ENCODE results near the gene CCDC24. TPM values are rescaled to one million over a fixed set of nuclear protein-coding genes. Genes with fewer than 3 reads are reported as not detected.

CCDC24 gene
- total and polyA plus RNA-seq, 5 donors = 1.2 to 2.8 (median 2.3) TPM

Other genes with a start within 250 kb of the CCDC24 start
- 1 to 10 TPM in 1 of 4 donors, under 1 TPM in 3; 0.40 to 1.3 (median 0.52) TPM for gene ARTN, start 57.8 kb upstream of the CCDC24 start, total RNA-seq
- 0.34 TPM for gene ARTN, start 57.8 kb upstream of the CCDC24 start, polyA plus RNA-seq
- 10 to 100 TPM; 25.5 to 31.2 (median 29.2) TPM for gene IPO13, start 44.6 kb upstream of the CCDC24 start, total RNA-seq
- gene IPO13, start 44.6 kb upstream of the CCDC24 start, polyA plus RNA-seq = 18.6 TPM
- 10 to 100 TPM; 14.2 to 19.0 (median 15.4) TPM for gene DPH2, start 21.6 kb upstream of the CCDC24 start, total RNA-seq
- 10.7 TPM for gene DPH2, start 21.6 kb upstream of the CCDC24 start, polyA plus RNA-seq
- gene ATP6V0B, start 16.6 kb upstream of the CCDC24 start, total RNA-seq = 100 to 1,000 TPM in 2 of 4 donors, 10 to 100 TPM in 2; 76.9 to 118 (median 99.2) TPM
- gene ATP6V0B, start 16.6 kb upstream of the CCDC24 start, polyA plus RNA-seq = 111 TPM
- gene B4GALT2, start 12.4 kb upstream of the CCDC24 start, total RNA-seq = 10 to 100 TPM; 30.5 to 39.1 (median 34.5) TPM
- gene B4GALT2, start 12.4 kb upstream of the CCDC24 start, polyA plus RNA-seq = 29.3 TPM
- 1 to 10 TPM in 3 of 4 donors, under 1 TPM in 1; 0.95 to 1.6 (median 1.3) TPM for gene SLC6A9, start 39.9 kb downstream of the CCDC24 start, total RNA-seq
- 1.0 TPM for gene SLC6A9, start 39.9 kb downstream of the CCDC24 start, polyA plus RNA-seq
- not detected for gene KLF17, start 127.2 kb downstream of the CCDC24 start, total RNA-seq
- gene KLF17, start 127.2 kb downstream of the CCDC24 start, polyA plus RNA-seq = not detected
- gene KLF18, start 150.0 kb downstream of the CCDC24 start, total RNA-seq = not detected
- gene KLF18, start 150.0 kb downstream of the CCDC24 start, polyA plus RNA-seq = not detected
- gene DMAP1, start 221.9 kb downstream of the CCDC24 start, total RNA-seq = 10 to 100 TPM; 26.2 to 35.9 (median 32.6) TPM
- gene DMAP1, start 221.9 kb downstream of the CCDC24 start, polyA plus RNA-seq = 26.7 TPM

All from right cardiac atrium (tissue), 5 donors.